ENCODE results near the gene CRYBG1. TPM values are rescaled to one million over a fixed set of nuclear protein-coding genes. Genes with fewer than 3 reads are reported as not detected.

CRYBG1 gene
- total RNA-seq, 1 experiment from 2014 or later, result 19.9 TPM

DNA sequence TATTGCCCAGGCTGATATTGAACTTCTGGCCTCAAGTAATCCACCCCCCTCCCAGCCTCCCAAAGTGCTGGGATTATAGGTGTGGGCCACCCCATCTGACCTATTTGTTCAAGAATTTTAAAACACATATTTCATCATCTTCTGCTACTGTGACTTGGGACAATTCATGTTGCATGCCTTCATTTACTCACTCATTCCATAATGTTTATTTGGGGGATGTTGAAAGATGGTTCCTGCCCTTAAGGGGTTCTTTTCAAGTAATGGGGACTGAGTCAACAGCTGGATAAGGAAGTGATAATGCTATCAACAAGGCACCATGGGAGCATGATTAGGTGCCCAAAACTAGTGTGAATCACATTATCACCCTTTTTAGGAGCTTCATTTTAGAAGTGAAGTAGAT lies 62.0 kb downstream of the CRYBG1 start:
- DNase-seq, result no peak
- intact Hi-C loops (cut with micrococcal nuclease), result no loop called here
- no peaks in the 10 kb centered on the region for H3K27me3 ChIP-seq (ENCODE audit: low read length)
- H3K9me3 ChIP-seq (ENCODE audit: low read length), result no peaks in the 10 kb centered on the region
- CTCF ChIA-PET, result no interaction called here
- BruUV-seq (replicated peaks), result no TSS peak
- POLR2A ChIA-PET (ENCODE audit: unreplicated experiment), result no interaction called here
- no peak overlapping the region for H3K9ac ChIP-seq (ENCODE audit: low read length)
- H3K4me2 ChIP-seq (ENCODE audit: low read length), result no peak overlapping the region
- H4K20me1 ChIP-seq (ENCODE audit: low read length), result no peaks in the 10 kb centered on the region
- no peak for TF ChIP-seq EZH2phosphoT487 (IDR thresholded peaks at IDR 0.05; ENCODE audit: borderline replicate concordance, low read length)
- no peak for TF ChIP-seq EZH2 (IDR thresholded peaks at IDR 0.05; ENCODE audit: low read length, unreplicated experiment)
- TF ChIP-seq, protein P1, sequence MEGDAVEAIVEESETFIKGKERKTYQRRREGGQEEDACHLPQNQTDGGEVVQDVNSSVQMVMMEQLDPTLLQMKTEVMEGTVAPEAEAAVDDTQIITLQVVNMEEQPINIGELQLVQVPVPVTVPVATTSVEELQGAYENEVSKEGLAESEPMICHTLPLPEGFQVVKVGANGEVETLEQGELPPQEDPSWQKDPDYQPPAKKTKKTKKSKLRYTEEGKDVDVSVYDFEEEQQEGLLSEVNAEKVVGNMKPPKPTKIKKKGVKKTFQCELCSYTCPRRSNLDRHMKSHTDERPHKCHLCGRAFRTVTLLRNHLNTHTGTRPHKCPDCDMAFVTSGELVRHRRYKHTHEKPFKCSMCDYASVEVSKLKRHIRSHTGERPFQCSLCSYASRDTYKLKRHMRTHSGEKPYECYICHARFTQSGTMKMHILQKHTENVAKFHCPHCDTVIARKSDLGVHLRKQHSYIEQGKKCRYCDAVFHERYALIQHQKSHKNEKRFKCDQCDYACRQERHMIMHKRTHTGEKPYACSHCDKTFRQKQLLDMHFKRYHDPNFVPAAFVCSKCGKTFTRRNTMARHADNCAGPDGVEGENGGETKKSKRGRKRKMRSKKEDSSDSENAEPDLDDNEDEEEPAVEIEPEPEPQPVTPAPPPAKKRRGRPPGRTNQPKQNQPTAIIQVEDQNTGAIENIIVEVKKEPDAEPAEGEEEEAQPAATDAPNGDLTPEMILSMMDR (conservative IDR thresholded peaks at IDR 0.05; ENCODE audit: low read depth, low read length), result no peak
- no peak overlapping the region for H3K27ac ChIP-seq (ENCODE audit: low read length)
- H3K36me3 ChIP-seq (ENCODE audit: low read depth, low read length), result no peaks in the 10 kb centered on the region
- H3K4me3 ChIP-seq (ENCODE audit: low read length), result no peak overlapping the region
- peaks cover 12% of the 10 kb centered on the region; the same call in 1 of the 2 replicates for H3K4me1 ChIP-seq (ENCODE audit: insufficient read depth, low read length)
- H3K79me2 ChIP-seq (ENCODE audit: low read length), result no peaks in the 10 kb centered on the region
- no peak overlapping the region for H2AFZ ChIP-seq (ENCODE audit: low read length)
- H3F3A ChIP-seq (ENCODE audit: low read length, unreplicated experiment), result no peaks in the 10 kb centered on the region
- no peak for ATAC-seq
- no peaks in the 10 kb centered on the region for H3K9me2 ChIP-seq (replicated peaks; ENCODE audit: low read length)

DNA sequence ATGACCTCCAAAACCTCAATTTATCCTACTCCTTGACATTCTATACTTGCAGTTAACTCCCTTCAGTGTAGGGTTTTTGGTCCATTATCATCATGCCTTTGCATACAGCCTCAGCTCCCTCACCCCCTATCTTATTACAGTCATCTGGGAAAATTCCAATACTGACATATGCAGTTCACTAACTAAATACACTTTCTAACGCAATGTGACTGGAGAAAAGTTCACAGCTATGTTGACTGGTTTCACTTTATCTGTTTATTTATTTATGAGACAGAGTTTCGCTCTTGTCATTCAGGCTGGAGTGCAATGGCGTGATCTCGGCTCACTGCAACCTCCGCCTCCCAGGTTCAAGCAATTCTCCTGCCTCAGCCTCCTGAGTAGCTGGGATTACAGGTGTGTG lies 64.9 kb downstream of the CRYBG1 start:
- H4K20me1 ChIP-seq (ENCODE audit: low read length), result no peaks in the 10 kb centered on the region
- DNase-seq, result no peak
- no peak overlapping the region for H3K4me3 ChIP-seq (ENCODE audit: low read length)
- no TSS peak for BruUV-seq (replicated peaks)
- ATAC-seq, result no peak
- H3K9ac ChIP-seq (ENCODE audit: low read length), result no peak overlapping the region
- H2AFZ ChIP-seq (ENCODE audit: low read length), result no peak overlapping the region
- no peak overlapping the region for H3K4me2 ChIP-seq (ENCODE audit: low read length)
- H3K9me3 ChIP-seq (ENCODE audit: low read length), result no peaks in the 10 kb centered on the region
- TF ChIP-seq EZH2 (IDR thresholded peaks at IDR 0.05; ENCODE audit: low read length, unreplicated experiment), result no peak
- TF ChIP-seq EZH2phosphoT487 (IDR thresholded peaks at IDR 0.05; ENCODE audit: borderline replicate concordance, low read length), result no peak
- TF ChIP-seq, protein P1 (conservative IDR thresholded peaks at IDR 0.05; ENCODE audit: low read depth, low read length), result no peak
- H3K4me1 ChIP-seq (ENCODE audit: insufficient read depth, low read length), result peaks cover 5% of the 10 kb centered on the region; the same call in 1 of the 2 replicates
- H3K9me2 ChIP-seq (replicated peaks; ENCODE audit: low read length), result no peaks in the 10 kb centered on the region
- no peaks in the 10 kb centered on the region for H3F3A ChIP-seq (ENCODE audit: low read length, unreplicated experiment)
- ChIA-PET POLR2A (ENCODE audit: unreplicated experiment) (no interaction called here), CTCF (no interaction called here)
- no peaks in the 10 kb centered on the region for H3K27me3 ChIP-seq (ENCODE audit: low read length)
- intact Hi-C loops (cut with micrococcal nuclease), result no loop called here
- no peaks in the 10 kb centered on the region for H3K36me3 ChIP-seq (ENCODE audit: low read depth, low read length)
- H3K79me2 ChIP-seq (ENCODE audit: low read length), result no peaks in the 10 kb centered on the region
- no peak overlapping the region for H3K27ac ChIP-seq (ENCODE audit: low read length)

DNA sequence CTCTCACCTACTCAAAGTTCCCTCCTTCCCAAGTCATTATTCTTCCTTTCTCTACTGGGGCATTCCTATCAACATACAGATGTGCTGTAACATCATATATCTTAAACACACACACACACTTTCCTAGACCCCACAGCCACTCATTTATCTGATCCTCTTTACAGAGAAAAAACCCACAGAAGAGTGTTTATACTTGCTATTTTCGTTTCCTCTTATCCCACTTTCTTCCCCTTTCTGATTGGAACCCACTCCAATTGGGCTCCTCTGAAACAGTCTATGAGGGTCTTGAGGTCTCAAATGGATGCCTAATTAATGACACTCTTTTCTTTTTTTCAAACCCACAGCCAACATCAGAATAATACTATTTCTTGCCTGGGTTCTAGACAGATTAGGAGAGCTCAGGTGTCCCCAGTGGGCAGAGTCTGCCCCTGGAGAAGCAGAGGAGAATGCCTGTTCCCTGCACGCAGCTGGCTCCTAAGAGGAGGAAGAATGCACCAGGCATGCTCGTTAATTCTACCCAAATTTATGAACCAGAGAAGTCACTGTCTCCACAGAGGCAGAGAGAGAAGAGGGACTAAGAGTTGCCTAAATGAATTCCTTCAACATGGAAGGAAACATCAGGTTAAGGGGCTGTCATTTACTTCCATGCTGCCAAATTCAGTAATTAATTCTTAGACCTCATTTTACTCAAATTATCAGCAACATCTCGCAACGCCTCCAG lies 65.9 kb downstream of the CRYBG1 start:
- CTCF ChIA-PET, result no interaction called here

More for the DNA sequence above, 65.9 kb downstream of the CRYBG1 start:
- H3K9me3 ChIP-seq (ENCODE audit: low read length), result no peaks in the 10 kb centered on the region
- H3K4me2 ChIP-seq (ENCODE audit: low read length), result no peak overlapping the region
- no peak overlapping the region for H3K27ac ChIP-seq (ENCODE audit: low read length)
- H3K4me3 ChIP-seq (ENCODE audit: low read length), result no peak overlapping the region
- no peak for DNase-seq
- H3K9me2 ChIP-seq (replicated peaks; ENCODE audit: low read length), result no peaks in the 10 kb centered on the region
- POLR2A ChIA-PET (ENCODE audit: unreplicated experiment), result no interaction called here
- TF ChIP-seq, protein P1 (conservative IDR thresholded peaks at IDR 0.05; ENCODE audit: low read depth, low read length), result no peak
- TF ChIP-seq EZH2phosphoT487 (IDR thresholded peaks at IDR 0.05; ENCODE audit: borderline replicate concordance, low read length), result no peak
- no peak for TF ChIP-seq EZH2 (IDR thresholded peaks at IDR 0.05; ENCODE audit: low read length, unreplicated experiment)
- H2AFZ ChIP-seq (ENCODE audit: low read length), result no peak overlapping the region
- no peak overlapping the region for H3K9ac ChIP-seq (ENCODE audit: low read length)
- H3K36me3 ChIP-seq (ENCODE audit: low read depth, low read length), result no peaks in the 10 kb centered on the region
- H3K79me2 ChIP-seq (ENCODE audit: low read length), result no peaks in the 10 kb centered on the region
- H3F3A ChIP-seq (ENCODE audit: low read length, unreplicated experiment), result no peaks in the 10 kb centered on the region
- BruUV-seq (replicated peaks), result no TSS peak
- intact Hi-C loops (cut with micrococcal nuclease), result no loop called here
- ATAC-seq, result no peak
- H3K4me1 ChIP-seq (ENCODE audit: insufficient read depth, low read length), result peaks cover 3% of the 10 kb centered on the region; the same call in 1 of the 2 replicates
- H4K20me1 ChIP-seq (ENCODE audit: low read length), result no peaks in the 10 kb centered on the region
- H3K27me3 ChIP-seq (ENCODE audit: low read length), result no peaks in the 10 kb centered on the region

Measured in PC-3 (cell line).